Measurements from ENCODE around the gene ZNF554. TPM values are rescaled to one million over a fixed set of nuclear protein-coding genes. Genes with fewer than 3 reads are reported as not detected.

The ZNF554 gene
- total and polyA plus RNA-seq, 7 experiments from 2014 or later, result 3.6 to 9.2 (median 5.8) TPM

GRCh38 chr19:2800506-2800905 lies 19.2 kb upstream of the ZNF554 start:
- H3K27me3 ChIP-seq (ENCODE audit: control insufficient read depth in 2 of 2, insufficient read depth in 2 of 2, low read length in 2 of 2), result no peaks in the 10 kb centered on the region
- no peak for ATAC-seq
- peaks cover 0 to 6% (median 0%) of the 10 kb centered on the region in 7 donors for H3K4me1 Mint-ChIP-seq
- no peaks in the 10 kb centered on the region for H3K27me3 Mint-ChIP-seq
- no peaks in the 10 kb centered on the region for H3K9me3 Mint-ChIP-seq
- intact Hi-C loops (cut with micrococcal nuclease), result no loop called here
- CTCF ChIA-PET, result no interaction called here
- no peak for DNase-seq
- no peak overlapping the region for H3K4me3 Mint-ChIP-seq
- no peaks in the 10 kb centered on the region for H3K9me3 ChIP-seq (ENCODE audit: control insufficient read depth in 2 of 3, low read length in 3 of 3)
- peaks cover 7 to 15% (median 10%) of the 10 kb centered on the region in 5 donors for H3K36me3 Mint-ChIP-seq
- no peak overlapping the region for H3K27ac ChIP-seq (ENCODE audit: low read depth, low read length)
- H3K4me3 ChIP-seq (ENCODE audit: low read length), result no peak overlapping the region
- no peak overlapping the region for H3K27ac Mint-ChIP-seq
- no peaks in the 10 kb centered on the region for H3K4me1 ChIP-seq (ENCODE audit: control insufficient read depth in 2 of 2, insufficient read depth in 2 of 2, low read length in 2 of 2)
- POLR2A ChIA-PET, result no interaction called here
- peaks cover 0 to 81% (median 0%) of the 10 kb centered on the region in 3 experiments for H3K36me3 ChIP-seq (ENCODE audit: control insufficient read depth in 2 of 3, insufficient read depth in 3 of 3, low read length in 3 of 3)

GRCh38 chr19:2802826-2803225 lies 16.8 kb upstream of the ZNF554 start:
- POLR2A ChIA-PET, result no interaction called here
- H3K4me1 ChIP-seq (ENCODE audit: control insufficient read depth in 2 of 2, insufficient read depth in 2 of 2, low read length in 2 of 2), result no peaks in the 10 kb centered on the region
- H3K27ac Mint-ChIP-seq, result no peak overlapping the region

GRCh38 chr19:2803486-2804155 lies 16.0 kb upstream of the ZNF554 start:
- intact Hi-C loops (cut with micrococcal nuclease), result no loop called here
- Histone ChIP-seq H3K27me3 (ENCODE audit: control insufficient read depth in 2 of 2, insufficient read depth in 2 of 2, low read length in 2 of 2) (no peaks in the 10 kb centered on the region), H3K9me3 (ENCODE audit: control insufficient read depth in 2 of 3, low read length in 3 of 3) (no peaks in the 10 kb centered on the region), H3K27ac (ENCODE audit: low read depth, low read length) (no peak overlapping the region), H3K36me3 (ENCODE audit: control insufficient read depth in 2 of 3, insufficient read depth in 3 of 3, low read length in 3 of 3) (peaks cover 0 to 78% (median 0%) of the 10 kb centered on the region in 3 experiments), H3K4me3 (ENCODE audit: low read length) (no peak overlapping the region), H3K4me1 (ENCODE audit: control insufficient read depth in 2 of 2, insufficient read depth in 2 of 2, low read length in 2 of 2) (no peaks in the 10 kb centered on the region)
- no peaks in the 10 kb centered on the region for H3K27me3 Mint-ChIP-seq
- no peak overlapping the region for H3K4me3 Mint-ChIP-seq
- DNase-seq, result no peak
- no peak overlapping the region for H3K27ac Mint-ChIP-seq
- no peaks in the 10 kb centered on the region for H3K9me3 Mint-ChIP-seq
- ATAC-seq, result no peak
- H3K4me1 Mint-ChIP-seq, result peaks cover 0 to 6% (median 0%) of the 10 kb centered on the region in 7 donors
- H3K36me3 Mint-ChIP-seq, result peaks cover 7 to 12% (median 10%) of the 10 kb centered on the region in 5 donors
- ChIA-PET CTCF (no interaction called here), POLR2A (no interaction called here)

More at GRCh38 chr19:2802826-2803225, 16.8 kb upstream of the ZNF554 start:
- H3K36me3 Mint-ChIP-seq, result peaks cover 7 to 10% (median 9%) of the 10 kb centered on the region in 5 donors
- H3K27ac ChIP-seq (ENCODE audit: low read depth, low read length), result no peak overlapping the region
- no peak overlapping the region for H3K4me3 ChIP-seq (ENCODE audit: low read length)
- no peaks in the 10 kb centered on the region for H3K9me3 ChIP-seq (ENCODE audit: control insufficient read depth in 2 of 3, low read length in 3 of 3)
- no peaks in the 10 kb centered on the region for H3K9me3 Mint-ChIP-seq
- H3K27me3 ChIP-seq (ENCODE audit: control insufficient read depth in 2 of 2, insufficient read depth in 2 of 2, low read length in 2 of 2), result no peaks in the 10 kb centered on the region
- H3K4me3 Mint-ChIP-seq, result no peak overlapping the region
- CTCF ChIA-PET, result no interaction called here
- ATAC-seq (no peak), DNase-seq (no peak)
- no peaks in the 10 kb centered on the region for H3K27me3 Mint-ChIP-seq
- H3K4me1 Mint-ChIP-seq, result peaks cover 0 to 6% (median 0%) of the 10 kb centered on the region in 7 donors
- peaks cover 0 to 75% (median 0%) of the 10 kb centered on the region in 3 experiments for H3K36me3 ChIP-seq (ENCODE audit: control insufficient read depth in 2 of 3, insufficient read depth in 3 of 3, low read length in 3 of 3)
- intact Hi-C loops (cut with micrococcal nuclease), result no loop called here

GRCh38 chr19:2804156-2805004 lies 15.3 kb upstream of the ZNF554 start:
- no peak overlapping the region for H3K27ac Mint-ChIP-seq
- H3K27me3 Mint-ChIP-seq, result no peaks in the 10 kb centered on the region
- intact Hi-C loops (cut with micrococcal nuclease), result no loop called here
- Histone ChIP-seq H3K4me3 (ENCODE audit: low read length) (no peak overlapping the region), H3K4me1 (ENCODE audit: control insufficient read depth in 2 of 2, insufficient read depth in 2 of 2, low read length in 2 of 2) (no peaks in the 10 kb centered on the region), H3K9me3 (ENCODE audit: control insufficient read depth in 2 of 3, low read length in 3 of 3) (no peaks in the 10 kb centered on the region), H3K27me3 (ENCODE audit: control insufficient read depth in 2 of 2, insufficient read depth in 2 of 2, low read length in 2 of 2) (no peaks in the 10 kb centered on the region), H3K36me3 (ENCODE audit: control insufficient read depth in 2 of 3, insufficient read depth in 3 of 3, low read length in 3 of 3) (peaks cover 0 to 81% (median 4%) of the 10 kb centered on the region in 3 experiments), H3K27ac (ENCODE audit: low read depth, low read length) (no peak overlapping the region)
- H3K9me3 Mint-ChIP-seq, result no peaks in the 10 kb centered on the region
- DNase-seq (no peak), ATAC-seq (no peak)
- H3K4me3 Mint-ChIP-seq, result no peak overlapping the region
- POLR2A ChIA-PET, result no interaction called here
- CTCF ChIA-PET, result interaction anchor here (0.9 kb wide), 1 partner anchor 15 kb away, joined by 3 read pairs; no protein-coding TSS in a partner anchor
- peaks cover 0 to 6% (median 0%) of the 10 kb centered on the region in 7 donors for H3K4me1 Mint-ChIP-seq
- H3K36me3 Mint-ChIP-seq, result peaks cover 13 to 20% (median 13%) of the 10 kb centered on the region in 5 donors

GRCh38 chr19:2805261-2805900 lies 14.3 kb upstream of the ZNF554 start:
- H3K27me3 Mint-ChIP-seq, result no peaks in the 10 kb centered on the region
- no peak overlapping the region for H3K4me3 ChIP-seq (ENCODE audit: low read length)
- no peaks in the 10 kb centered on the region for H3K9me3 ChIP-seq (ENCODE audit: control insufficient read depth in 2 of 3, low read length in 3 of 3)
- peaks cover 0 to 6% (median 0%) of the 10 kb centered on the region in 7 donors for H3K4me1 Mint-ChIP-seq
- no peak overlapping the region for H3K27ac Mint-ChIP-seq
- H3K9me3 Mint-ChIP-seq, result no peaks in the 10 kb centered on the region
- no peaks in the 10 kb centered on the region for H3K4me1 ChIP-seq (ENCODE audit: control insufficient read depth in 2 of 2, insufficient read depth in 2 of 2, low read length in 2 of 2)
- no peak overlapping the region for H3K4me3 Mint-ChIP-seq
- intact Hi-C loops (cut with micrococcal nuclease), result no loop called here
- DNase-seq, result no peak
- no peak for ATAC-seq
- POLR2A ChIA-PET, result no interaction called here
- CTCF ChIA-PET, result interaction anchor here (0.9 kb wide), 1 partner anchor 14 kb away, joined by 3 read pairs; no protein-coding TSS in a partner anchor
- no peak overlapping the region for H3K27ac ChIP-seq (ENCODE audit: low read depth, low read length)
- H3K36me3 ChIP-seq (ENCODE audit: control insufficient read depth in 2 of 3, insufficient read depth in 3 of 3, low read length in 3 of 3), result peaks cover 0 to 81% (median 6%) of the 10 kb centered on the region in 3 experiments
- no peaks in the 10 kb centered on the region for H3K27me3 ChIP-seq (ENCODE audit: control insufficient read depth in 2 of 2, insufficient read depth in 2 of 2, low read length in 2 of 2)
- peaks cover 13 to 22% (median 13%) of the 10 kb centered on the region in 5 donors for H3K36me3 Mint-ChIP-seq

GRCh38 chr19:2805991-2806649 lies 13.5 kb upstream of the ZNF554 start:
- intact Hi-C loops (cut with micrococcal nuclease), result no loop called here

More at GRCh38 chr19:2805991-2806649, 13.5 kb upstream of the ZNF554 start:
- H3K9me3 Mint-ChIP-seq, result no peaks in the 10 kb centered on the region
- no peak overlapping the region for H3K4me3 Mint-ChIP-seq
- Histone ChIP-seq H3K4me1 (ENCODE audit: control insufficient read depth in 2 of 2, insufficient read depth in 2 of 2, low read length in 2 of 2) (no peaks in the 10 kb centered on the region), H3K27ac (ENCODE audit: low read depth, low read length) (no peak overlapping the region), H3K36me3 (ENCODE audit: control insufficient read depth in 2 of 3, insufficient read depth in 3 of 3, low read length in 3 of 3) (peaks cover 0 to 80% (median 6%) of the 10 kb centered on the region in 3 experiments), H3K9me3 (ENCODE audit: control insufficient read depth in 2 of 3, low read length in 3 of 3) (no peaks in the 10 kb centered on the region), H3K4me3 (ENCODE audit: low read length) (no peak overlapping the region), H3K27me3 (ENCODE audit: control insufficient read depth in 2 of 2, insufficient read depth in 2 of 2, low read length in 2 of 2) (no peaks in the 10 kb centered on the region)
- CTCF ChIA-PET, result no interaction called here
- ATAC-seq, result no peak
- DNase-seq, result no peak
- H3K36me3 Mint-ChIP-seq, result peaks cover 9 to 18% (median 13%) of the 10 kb centered on the region in 5 donors
- H3K27me3 Mint-ChIP-seq, result no peaks in the 10 kb centered on the region
- H3K4me1 Mint-ChIP-seq, result peaks cover 0 to 6% (median 0%) of the 10 kb centered on the region in 7 donors
- H3K27ac Mint-ChIP-seq, result no peak overlapping the region
- POLR2A ChIA-PET, result no interaction called here
